HG03354 (cell line): Measurements from ENCODE around the gene ILKAP.

Experiments used
- ATAC-seq: cut with Tn5 transposase; IDR thresholded peaks from one replicate; pipeline ENCODE4 v1.9.1; 2021; ENCODE audit warnings: mild to moderate bottlenecking; ENCODE audit not compliant: unreplicated experiment, poor library complexity, severe bottlenecking

The ILKAP gene

DNA sequence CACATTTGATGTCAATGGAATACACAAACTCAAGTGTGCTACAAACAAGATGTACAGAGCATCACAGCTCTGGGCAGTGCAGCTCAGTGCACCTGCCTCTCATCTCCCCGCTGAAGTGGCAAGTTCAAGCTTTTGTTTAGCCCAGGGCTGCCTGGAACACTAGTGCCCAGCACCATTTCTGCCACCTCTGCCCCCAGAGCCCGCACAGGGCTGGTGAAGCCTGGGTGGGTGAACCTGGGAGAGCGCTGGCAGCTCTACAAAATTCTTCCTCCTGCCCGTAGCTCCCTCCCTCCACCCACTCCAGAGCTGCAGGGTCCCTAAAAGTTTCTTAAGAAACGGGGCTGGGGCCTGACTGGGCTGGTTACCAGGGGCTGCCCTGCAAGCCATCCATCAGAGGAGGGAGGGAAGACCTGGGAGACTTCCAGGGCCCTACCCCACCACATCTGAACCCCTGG is 34.8 kb upstream of the ILKAP start:
- ATAC-seq, result no peak

DNA sequence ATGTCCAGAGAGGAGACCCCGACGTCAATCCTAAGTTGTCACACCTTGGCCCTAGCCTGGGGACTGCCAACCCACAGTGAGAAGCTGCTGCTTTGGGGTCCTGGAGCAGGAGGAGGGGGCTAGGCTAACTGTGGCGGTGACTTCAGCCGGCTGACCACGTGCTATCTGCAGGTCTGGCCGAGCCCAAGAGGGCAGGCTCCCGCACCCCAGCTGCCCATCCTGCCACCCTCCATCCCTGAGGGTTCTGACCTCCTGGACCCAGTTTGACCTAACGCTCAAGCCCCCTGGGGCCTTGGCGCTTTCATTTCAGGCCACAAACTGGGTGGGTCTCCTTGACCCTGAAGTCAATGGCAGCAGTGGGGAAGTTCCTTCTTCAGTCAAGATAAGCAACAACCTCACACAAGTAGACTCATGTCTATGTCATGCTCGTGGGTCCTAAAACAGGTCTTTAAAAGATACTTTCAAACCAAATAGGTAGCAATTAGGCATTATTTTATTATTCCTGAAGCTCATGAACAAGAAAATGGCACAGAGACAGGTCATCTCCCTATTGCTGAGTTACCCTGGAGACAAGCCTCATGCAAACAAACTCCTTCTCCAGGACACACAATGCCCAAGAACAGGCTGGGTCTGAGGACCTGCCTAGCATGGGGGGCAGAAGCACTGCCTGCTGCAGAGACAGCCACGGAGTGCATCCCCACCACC is 34.1 kb upstream of the ILKAP start:
- ATAC-seq, result no peak

DNA sequence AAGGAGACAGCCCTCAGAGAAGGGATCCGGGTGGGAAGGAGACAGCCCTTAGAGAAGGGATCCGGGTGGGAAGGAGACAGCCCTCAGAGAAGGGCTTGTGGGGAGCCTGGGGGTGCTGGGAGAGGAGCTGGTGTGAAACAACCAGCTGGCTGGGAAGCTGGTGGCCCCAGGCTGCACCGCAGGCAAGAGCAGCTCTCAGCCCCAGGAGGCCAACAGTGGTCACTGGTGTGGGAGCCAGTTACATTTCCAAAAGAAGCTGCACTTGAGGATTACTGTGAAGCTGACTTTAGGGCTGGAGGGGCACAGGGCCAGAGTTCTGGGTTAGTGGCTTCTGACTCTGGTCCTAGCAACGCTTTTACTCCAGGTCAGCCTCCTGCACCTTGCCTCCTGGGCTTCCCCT is 33.1 kb upstream of the ILKAP start:
- ATAC-seq, result no peak

DNA sequence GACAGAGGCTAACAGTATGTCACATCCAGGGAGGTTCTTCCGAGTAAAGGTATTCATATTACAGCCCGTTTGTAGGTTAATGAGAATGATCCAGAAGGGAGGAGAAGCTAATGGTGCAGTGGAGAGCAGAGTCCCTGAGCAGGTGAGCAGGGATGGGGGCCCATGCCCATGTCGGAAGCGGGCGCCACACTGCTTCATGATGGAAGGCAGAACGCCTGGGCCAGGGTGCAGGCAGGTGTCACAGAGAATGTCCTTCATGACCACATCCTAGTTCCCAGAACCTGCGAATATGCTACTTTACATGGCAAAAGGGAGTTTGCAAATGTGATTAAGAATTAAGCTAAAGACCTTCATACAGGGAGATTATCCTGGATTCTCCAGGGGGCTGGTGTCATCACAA is 32.4 kb upstream of the ILKAP start:
- no peak for ATAC-seq

DNA sequence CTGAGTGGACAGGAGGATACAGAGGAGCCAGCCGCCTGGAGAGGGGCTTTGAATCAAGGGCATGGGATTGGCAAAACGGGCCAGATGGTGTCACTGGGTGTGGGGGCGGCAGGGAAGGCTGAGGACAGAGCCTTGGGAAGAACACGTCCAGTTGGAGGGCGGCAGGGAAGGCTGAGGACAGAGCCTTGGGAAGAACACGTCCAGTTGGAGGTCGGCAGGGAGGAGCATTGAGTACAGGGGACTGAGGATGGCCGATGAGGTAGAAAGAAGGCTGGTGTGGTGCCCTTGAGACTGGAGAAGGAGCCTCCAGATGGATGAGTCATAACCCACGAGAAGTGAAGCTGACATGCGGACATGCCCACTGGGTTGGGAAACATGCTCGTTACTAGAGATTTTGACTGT is 31.8 kb upstream of the ILKAP start:
- no peak for ATAC-seq

DNA sequence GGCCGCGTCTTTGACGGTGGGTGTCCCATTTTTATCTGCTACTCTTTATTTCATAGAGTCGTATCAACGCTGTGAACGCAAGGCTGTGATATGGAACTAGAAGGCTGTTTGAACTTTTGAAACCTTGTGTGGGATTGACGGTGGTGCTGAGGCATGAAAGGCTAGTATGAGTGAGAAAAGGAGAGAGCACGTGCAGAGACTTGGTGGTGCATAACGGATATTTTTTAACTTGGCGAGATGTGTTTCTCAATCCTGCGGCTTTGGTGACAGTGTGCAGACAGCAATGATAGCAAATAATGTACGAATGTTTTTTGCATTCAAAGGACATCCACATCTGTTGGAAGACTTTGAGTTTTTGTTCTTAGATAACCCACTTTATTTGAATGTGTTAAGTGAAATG is 30.1 kb upstream of the ILKAP start:
- ATAC-seq, result no peak

DNA sequence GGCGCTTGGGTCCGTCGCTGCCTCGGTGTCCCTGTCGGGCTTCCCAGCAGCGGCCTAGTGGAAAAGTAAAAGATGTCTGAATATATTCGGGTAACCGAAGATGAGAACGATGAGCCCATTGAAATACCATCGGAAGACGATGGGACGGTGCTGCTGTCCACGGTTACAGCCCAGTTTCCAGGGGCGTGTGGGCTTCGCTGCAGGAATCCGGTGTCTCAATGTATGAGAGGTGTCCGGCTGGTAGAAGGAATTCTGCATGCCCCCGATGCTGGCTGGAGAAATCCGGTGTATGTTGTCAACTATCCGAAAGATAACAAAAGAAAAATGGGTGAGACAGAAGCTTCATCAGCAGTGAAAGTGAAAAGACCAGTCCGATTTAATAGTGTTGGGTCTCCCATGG is 28.3 kb upstream of the ILKAP start:
- ATAC-seq, result no peak

DNA sequence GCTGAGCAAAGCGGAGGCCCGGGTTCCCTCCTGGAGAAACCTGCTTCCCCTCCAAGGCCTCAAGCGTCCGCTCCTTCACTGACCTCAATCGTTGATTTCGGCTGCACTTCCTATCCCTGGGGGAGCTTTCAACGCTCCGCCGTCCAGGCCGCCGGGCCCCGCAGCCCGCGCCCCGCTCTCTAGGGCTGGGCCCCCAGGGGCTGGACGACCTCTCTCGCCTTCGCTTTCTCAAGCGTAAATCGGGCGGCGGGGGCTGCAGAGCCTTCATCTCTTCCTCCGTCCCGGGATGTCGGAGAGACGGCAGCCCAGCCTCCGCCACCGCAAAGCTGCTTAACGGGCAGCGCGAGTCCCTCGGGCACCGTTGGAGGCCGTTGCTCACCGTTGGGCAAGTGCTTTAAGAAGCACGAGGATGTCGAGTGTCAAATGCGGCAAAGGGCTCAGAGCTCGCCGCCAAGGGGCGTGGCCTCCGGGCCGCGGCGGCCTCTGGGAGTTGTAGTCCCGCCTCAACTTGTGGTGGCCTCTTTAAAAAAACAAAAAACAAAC is 27.8 kb upstream of the ILKAP start:
- peak; percentile 73 for ATAC-seq

DNA sequence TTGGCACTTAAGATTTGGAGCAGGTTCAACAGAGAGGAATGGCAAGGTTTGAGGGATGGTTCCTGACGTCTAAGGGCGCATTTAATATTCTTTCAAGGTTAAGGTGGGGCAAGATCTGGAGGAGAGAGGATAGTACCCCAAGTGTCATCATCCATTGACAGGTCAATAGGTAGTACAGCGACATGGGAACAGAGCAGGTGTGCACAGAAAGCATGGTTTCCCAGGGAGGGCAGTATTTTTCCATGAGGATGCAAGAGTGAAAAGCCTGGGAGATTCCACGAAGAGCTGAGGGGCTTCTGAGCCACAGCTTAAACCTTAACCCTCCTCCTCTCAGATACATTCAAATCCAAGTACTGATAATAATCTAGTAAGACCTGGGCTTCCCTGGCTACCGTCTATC is 27.2 kb upstream of the ILKAP start:
- no peak for ATAC-seq

DNA sequence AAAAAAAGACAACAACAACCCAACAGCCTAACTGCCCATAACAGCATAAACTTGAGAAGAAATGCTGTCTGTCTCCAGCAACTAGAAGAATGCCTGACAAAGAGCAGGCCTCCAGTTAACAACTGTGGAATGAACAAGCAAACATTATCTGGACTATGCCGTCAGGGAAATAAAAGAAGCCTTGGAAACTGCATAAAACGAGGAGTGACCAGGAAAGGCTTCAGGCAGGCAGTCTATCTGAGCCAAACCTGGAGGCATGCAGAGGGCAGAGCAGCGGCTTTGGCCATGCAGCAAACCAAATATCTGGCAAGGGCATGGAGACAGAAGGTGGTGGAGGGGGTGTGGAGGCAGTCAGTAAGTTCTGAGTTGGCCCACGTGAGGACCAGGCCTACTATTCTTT is 25.2 kb upstream of the ILKAP start:
- no peak for ATAC-seq

DNA sequence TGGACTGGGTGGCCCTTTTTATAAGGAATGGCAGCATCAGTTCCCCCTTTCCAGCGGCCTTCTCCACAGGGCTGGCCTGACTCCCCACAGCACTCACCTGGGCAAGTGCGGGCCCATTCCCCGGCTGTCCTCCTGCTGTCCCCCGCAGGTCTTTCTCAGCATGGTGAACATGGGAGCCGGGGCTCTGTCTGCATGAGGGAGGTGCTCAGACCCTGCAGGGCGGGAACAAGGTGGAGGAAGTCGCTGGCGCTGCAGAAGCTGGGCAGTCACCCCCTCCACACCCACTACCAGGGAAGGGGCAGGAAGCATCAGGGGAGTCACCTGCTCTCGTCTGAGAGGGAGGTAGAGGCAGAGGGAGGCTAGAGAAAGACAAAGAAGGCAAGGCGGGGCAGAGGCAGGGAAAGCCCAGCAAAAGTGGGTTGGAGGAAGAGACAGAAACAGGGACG is 24.1 kb upstream of the ILKAP start:
- ATAC-seq, result no peak

DNA sequence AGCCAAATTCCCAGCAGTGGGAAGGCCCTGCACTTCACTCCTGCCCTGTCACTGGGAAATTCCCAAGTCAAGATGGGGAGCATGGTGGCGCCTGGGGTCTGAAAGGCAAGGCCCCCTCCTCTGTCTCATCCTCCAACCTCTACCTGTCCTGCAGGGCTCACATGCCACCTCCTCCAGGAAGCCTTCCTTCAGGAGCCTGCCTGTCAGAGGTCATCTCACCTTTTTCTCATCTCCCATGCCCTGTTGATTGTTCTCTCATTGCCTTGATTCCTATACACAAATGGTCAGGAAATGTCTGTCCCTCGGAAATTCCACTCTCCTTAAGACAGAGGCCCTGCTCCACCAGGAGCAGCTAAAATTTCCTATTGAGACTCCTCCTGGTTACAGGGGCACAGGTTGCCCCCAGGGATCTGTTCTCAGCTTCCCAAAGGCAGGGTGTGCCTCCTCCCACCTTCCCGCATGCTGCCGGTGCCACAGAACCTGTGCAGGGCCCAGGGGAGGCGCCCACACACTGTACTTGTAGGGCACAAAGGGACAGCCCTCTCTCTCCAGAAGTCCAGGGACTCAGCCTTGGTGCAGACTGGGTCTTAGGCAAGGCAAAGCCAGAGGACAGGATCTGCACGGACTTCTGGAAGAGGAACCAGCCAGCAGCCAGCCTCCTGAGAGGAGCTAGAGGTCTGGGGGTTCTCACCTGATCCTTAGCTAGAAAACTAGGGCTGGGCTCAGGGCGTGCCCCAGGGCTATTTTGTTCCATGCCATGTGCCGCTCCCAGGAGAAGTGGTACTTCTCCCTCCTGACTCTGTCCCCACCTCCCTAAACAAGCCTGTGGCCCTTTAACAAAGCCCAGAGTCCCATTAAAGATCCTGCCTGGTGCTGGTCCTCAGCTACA is 23.4 kb upstream of the ILKAP start:
- no peak for ATAC-seq

DNA sequence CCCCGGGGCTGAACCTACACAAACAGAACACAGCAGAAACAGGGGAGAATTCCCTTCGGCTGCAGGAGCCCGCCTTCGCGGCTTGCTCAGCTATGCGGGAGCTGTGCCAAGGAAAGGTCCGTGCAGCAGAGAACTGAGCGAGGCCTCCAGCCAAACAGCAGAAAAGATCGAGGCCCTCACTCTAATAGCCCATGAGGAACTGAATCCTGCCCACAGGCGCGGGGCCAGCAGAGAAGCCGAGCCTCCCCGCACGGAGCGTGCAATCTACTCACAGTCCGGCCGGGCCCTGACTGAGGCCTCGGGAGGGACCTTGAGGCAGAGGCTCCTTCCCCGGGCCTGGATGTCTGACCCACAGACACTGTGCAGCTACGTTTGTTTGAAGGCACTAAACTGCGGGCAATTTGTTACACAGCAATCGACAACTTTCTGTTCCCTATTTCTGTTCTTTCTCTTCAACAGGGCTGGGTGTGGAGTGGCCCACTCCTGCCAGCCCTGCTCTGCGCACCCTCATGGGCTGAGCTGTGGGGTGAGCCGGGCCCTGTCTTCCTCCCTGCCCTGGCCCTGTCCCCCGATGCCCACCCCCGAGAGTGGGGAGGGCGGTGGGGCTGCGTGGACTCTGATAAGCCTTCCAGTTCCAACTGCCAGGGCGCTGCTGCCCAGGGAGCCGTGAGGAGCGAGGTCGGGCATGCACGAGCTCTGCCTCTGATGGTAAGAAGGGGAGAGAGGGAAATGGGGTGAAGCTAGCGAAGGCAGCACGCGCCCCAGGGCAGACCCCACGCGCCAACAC is 22.6 kb upstream of the ILKAP start:
- ATAC-seq, result no peak

DNA sequence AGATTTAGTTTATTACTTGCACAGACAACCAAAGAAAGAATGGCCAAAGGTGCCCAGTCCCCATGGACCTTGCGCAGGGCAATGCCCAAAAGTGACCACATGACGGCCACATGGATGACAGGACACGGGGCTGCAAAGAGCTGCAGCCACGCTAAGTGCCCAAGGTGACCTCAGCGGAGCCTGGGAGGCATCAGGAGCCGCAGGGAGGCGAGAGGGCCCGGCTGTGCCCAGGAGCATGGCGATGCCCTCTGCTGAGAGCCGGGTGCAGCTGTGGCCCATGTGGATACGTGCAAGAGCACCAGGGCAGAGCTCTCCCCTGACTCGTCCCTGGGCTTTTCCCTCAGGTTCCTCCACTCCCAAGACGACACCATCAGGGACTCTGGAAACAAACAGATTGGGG is 21.6 kb upstream of the ILKAP start:
- ATAC-seq, result no peak

DNA sequence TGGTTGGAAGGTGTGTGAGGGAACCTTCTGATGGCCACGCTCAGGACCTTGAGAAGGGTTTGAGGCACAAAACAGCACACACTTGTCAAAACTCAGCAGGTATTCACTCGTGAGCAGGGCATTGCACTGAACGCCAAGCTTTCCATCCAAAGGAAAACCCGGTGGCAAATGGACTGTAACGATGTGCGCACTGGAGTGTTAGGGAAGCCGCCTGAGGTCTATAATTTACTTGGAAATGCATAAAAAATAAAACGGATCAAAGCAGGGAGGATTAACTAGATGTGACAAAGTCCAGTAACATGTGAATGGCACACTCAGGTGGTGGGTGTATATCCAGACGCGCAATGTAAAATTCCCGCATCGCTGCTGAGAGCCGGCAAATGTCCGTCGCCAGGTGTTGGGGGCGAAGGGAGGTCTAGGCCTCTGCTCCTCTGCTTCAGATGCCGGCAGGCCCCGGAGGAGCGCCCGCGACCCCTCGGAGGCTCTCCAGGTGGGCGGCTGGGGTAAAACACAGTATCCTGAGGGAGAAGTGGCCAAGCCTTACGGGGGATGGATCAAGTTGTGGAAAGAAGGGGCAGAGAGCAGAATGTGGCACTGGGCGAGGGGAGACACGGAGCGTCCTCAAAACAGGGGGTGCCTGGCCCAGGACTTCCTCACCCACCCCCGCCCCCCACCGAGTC is 21.0 kb upstream of the ILKAP start:
- no peak for ATAC-seq

DNA sequence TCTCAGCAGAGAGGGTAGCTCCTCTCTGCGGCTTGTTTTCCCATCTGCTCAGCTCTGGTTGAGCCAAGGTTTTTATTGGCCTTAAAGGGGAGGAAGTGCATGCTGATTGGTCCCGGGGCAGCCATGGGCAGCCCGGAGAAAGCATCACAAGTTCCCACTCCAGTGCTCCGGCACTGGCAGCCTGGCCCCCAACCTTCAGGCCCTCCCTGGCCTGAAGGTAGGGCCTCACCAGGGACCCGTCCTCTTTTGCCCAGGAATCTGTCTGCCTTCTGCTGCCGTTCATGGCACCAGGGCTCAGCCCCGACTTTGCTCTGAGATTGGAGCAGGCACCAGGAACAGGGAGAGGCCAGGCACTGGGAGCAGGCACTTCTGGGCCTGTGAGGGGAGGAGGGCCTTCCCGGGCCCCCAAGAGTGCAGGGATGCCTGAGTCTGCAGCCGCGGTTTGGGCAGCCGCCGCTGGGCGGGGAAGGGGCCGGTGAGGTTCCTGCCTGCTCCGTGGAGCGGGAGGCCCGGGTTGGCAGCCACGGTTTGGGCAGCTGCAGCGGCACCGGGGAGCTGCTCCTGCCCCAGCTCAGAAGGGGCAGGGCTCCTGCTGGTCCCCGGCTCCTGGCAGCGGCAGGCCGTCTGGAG is 17.5 kb upstream of the ILKAP start:
- ATAC-seq, result no peak

DNA sequence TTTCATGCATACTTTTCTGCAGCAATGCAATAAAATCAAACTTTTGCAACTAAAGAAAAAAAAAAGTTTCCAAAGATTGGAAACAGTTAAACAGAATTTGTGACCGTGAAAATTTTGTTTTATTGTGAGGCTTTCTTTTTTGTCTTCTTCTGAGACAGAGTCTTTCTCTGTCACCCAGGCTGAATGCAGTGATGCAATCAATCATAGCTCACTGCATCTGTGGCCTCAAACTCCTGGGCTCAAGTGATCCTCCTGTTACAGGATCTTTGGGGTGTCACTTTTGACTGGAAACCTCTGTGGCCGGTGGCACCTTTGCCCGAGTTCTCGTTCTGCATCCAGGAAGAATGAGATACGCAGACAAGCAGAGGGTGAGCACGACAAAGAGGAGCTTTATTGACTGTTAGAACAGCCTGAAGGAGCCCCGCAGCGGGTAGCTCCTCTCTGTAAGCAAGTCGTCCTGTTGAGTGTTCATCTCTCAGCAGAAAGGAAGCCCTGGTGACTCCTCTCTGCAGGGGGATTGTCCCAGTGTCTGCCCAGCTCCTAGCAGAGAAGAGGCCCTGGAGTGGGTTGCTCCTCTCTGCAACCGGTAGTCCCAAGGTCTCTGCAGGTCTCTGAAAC is 16.9 kb upstream of the ILKAP start:
- no peak for ATAC-seq

DNA sequence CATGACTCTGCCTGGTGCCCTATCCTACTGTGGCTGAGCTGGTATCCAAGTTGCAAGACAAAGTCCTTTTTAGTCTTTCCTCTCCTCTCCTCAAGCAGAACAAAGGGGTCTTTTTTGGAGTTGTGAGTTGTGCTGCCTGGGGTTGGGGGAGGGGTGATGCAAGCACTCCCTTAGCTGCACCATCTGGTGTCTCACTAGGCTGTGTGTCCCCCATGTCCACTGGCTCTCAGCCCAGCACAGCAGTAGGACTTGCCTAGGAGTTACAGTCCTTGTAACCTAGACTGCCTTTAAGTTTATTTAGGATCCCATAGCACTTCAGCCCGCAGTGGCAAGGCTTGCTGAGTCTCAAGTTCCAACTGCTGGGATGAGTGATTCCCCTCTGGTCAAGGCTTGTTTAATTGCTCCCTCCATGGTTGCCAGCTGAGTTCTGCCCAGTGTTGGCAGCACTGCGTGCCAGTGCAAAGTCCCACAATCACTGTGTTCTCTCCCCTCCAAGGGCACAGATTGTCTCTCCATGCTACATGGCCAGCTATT is 13.2 kb upstream of the ILKAP start:
- ATAC-seq, result no peak
